Measurements from ENCODE around the gene TTYH3.
"Not testable (repeated sequence)": the region's sequence is repeated elsewhere in the genome, so short reads cannot be mapped to it uniquely, and the experiment has no call there.

Gene TTYH3

DNA sequence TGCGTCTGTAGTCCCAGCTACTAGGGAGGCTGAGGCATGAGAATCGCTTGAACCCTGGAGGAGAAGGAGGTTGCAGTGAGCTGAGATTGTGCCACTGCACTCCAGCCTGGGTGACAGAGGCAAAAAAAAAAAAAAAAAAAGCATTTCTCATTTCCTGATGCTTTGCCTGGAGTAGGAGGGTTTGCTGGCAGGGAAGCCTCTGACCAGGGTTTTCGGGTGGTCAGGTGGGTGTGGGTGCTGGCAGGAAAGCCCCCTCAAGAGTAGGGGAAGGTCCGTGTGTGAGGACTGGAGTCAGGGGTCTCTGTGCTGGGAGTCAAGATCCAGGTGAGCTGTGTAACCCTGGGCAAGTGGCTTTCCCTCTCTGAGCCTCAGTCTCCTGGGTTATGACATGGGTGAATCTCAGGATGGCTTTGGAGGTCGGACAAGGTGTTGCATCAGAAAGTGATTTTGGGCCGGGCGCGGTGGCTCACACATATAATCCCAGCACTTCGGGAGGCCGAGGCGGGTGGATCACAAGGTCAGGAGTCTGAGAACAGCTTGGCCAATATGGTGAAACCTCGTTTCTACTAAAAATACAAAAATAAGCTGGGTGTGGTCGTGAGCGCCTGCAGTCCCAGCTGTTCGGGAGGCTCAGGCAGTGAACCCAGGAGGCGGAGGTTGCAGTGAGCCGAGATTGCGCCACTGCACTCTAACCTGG lies 59.4 kb downstream of the TTYH3 start:
- no peak overlapping the region for H3K4me3 ChIP-seq (replicated peaks; ENCODE audit: low read depth, low read length)
- no peak for DNase-seq (ENCODE audit: extremely low read depth, insufficient read length)
- H3K27me3 ChIP-seq (replicated peaks; ENCODE audit: control insufficient read depth, insufficient read depth, low read length): no peaks in the 10 kb centered on the region; the same call in 1 of the 2 replicates
- TF ChIP-seq, protein P1, sequence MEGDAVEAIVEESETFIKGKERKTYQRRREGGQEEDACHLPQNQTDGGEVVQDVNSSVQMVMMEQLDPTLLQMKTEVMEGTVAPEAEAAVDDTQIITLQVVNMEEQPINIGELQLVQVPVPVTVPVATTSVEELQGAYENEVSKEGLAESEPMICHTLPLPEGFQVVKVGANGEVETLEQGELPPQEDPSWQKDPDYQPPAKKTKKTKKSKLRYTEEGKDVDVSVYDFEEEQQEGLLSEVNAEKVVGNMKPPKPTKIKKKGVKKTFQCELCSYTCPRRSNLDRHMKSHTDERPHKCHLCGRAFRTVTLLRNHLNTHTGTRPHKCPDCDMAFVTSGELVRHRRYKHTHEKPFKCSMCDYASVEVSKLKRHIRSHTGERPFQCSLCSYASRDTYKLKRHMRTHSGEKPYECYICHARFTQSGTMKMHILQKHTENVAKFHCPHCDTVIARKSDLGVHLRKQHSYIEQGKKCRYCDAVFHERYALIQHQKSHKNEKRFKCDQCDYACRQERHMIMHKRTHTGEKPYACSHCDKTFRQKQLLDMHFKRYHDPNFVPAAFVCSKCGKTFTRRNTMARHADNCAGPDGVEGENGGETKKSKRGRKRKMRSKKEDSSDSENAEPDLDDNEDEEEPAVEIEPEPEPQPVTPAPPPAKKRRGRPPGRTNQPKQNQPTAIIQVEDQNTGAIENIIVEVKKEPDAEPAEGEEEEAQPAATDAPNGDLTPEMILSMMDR (IDR thresholded peaks at IDR 0.05; ENCODE audit: insufficient read depth, low read length, poor library complexity, severe bottlenecking): no peak
- H3K36me3 ChIP-seq (ENCODE audit: control insufficient read depth, insufficient read depth, low read length): no peaks in the 10 kb centered on the region

DNA sequence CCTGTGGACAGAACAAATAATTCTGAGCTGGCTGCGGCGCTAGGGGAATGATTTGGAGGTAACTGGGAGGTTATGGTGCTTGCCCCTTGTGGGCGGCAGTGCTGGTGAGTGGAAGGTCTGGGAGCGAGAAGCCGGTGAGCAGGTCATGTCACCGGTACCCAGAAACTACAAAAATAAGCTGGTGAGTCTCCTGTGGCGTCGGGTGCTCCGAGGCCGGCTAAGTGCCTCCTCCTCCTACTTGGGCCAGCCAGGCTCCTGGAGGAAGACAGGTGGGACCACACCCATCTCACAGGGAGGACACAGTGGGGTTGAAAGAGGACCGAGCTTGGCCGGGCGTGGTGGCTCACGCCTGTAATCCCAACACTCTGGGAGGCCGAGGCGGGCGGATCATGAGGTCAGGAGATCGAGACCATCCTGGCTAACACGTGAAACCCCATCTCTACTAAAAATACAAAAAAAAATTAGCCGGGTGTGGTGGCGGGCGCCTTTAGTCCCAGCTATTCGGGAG lies 60.2 kb downstream of the TTYH3 start:
- not testable (repeated sequence) for DNase-seq (ENCODE audit: extremely low read depth, insufficient read length); H3K36me3 ChIP-seq (ENCODE audit: control insufficient read depth, insufficient read depth, low read length); H3K27me3 ChIP-seq (replicated peaks; ENCODE audit: control insufficient read depth, insufficient read depth, low read length); H3K4me3 ChIP-seq (replicated peaks; ENCODE audit: low read depth, low read length)

DNA sequence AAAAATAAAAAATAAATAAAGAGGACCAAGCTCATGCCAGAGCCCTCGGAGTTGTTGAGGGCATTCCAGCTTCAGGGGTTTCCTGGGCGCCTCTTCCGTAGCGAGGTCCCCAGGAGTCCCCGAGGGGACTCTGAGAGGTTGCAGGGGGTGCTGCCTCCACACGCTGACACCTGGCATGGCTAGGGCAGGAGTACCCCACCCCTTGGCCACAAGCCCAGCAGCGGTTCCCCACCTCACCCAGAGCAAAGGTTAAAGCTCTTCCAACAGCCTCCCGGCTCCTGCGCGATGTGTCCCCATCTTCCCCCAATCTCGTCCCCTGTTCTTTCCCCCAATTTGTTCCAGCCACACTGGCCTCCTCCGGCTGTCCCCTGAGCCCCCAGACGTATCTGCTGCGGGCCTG lies 60.8 kb downstream of the TTYH3 start:
- TF ChIP-seq, protein P1 (IDR thresholded peaks at IDR 0.05; ENCODE audit: insufficient read depth, low read length, poor library complexity, severe bottlenecking): no peak
- Histone ChIP-seq H3K27me3 (replicated peaks; ENCODE audit: control insufficient read depth, insufficient read depth, low read length) (no peaks in the 10 kb centered on the region; the same call in 1 of the 2 replicates), H3K4me3 (replicated peaks; ENCODE audit: low read depth, low read length) (no peak overlapping the region), H3K36me3 (ENCODE audit: control insufficient read depth, insufficient read depth, low read length) (no peaks in the 10 kb centered on the region)
- DNase-seq (ENCODE audit: extremely low read depth, insufficient read length): no peak

DNA sequence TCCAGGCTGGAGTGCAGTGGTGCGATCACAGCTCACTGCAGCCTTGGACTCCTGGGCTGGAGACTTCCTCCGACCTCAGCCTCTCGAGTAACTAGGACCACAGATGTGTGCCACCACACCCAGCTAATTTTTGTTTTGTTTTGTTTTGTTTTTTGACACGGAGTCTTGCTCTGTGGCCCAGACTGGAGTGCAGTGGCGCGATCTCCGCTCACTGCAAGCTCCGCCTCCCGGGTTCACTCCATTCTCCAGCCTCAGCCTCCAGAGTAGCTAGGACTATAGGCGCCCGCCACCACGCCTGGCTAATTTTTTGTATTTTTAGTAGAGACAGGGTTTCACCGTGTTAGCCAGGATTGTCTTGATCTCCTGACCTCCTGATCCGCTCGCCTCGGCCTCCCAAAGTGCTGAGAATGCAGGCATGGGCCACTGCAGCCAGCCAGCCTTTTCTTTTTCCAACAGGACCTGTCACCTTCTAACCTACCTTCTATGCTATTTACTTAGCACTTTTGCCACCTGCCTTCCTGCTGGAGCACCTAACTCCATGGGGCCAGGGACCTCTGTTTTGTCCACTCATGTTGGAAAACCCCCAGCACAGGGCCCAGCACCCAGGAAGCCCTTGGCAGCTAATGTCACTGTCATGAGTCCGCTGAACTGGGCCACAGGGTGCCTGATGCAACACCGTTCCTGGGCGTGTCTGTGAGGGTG lies 61.8 kb downstream of the TTYH3 start:
- DNase-seq (ENCODE audit: extremely low read depth, insufficient read length); H3K4me3 ChIP-seq (replicated peaks; ENCODE audit: low read depth, low read length); H3K27me3 ChIP-seq (replicated peaks; ENCODE audit: control insufficient read depth, insufficient read depth, low read length); H3K36me3 ChIP-seq (ENCODE audit: control insufficient read depth, insufficient read depth, low read length): not testable (repeated sequence)

DNA sequence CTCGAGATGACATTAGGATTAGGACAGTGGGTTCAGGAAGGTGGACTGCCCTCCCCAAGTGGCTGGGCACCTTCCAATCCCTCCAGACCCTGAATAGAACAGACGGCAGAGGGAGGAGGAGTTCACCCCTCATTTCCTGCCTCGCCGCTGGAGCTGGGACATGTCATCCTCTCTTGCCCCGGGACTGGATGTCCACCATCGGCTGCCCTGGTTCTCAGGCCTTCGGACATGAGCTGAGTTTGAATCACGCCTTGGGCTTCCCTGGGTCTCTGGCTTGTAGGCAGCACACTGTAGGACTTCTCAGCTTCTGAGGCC lies 62.3 kb downstream of the TTYH3 start:
- H3K4me3 ChIP-seq (replicated peaks; ENCODE audit: low read depth, low read length); DNase-seq (ENCODE audit: extremely low read depth, insufficient read length); H3K36me3 ChIP-seq (ENCODE audit: control insufficient read depth, insufficient read depth, low read length); H3K27me3 ChIP-seq (replicated peaks; ENCODE audit: control insufficient read depth, insufficient read depth, low read length): not testable (repeated sequence)

DNA sequence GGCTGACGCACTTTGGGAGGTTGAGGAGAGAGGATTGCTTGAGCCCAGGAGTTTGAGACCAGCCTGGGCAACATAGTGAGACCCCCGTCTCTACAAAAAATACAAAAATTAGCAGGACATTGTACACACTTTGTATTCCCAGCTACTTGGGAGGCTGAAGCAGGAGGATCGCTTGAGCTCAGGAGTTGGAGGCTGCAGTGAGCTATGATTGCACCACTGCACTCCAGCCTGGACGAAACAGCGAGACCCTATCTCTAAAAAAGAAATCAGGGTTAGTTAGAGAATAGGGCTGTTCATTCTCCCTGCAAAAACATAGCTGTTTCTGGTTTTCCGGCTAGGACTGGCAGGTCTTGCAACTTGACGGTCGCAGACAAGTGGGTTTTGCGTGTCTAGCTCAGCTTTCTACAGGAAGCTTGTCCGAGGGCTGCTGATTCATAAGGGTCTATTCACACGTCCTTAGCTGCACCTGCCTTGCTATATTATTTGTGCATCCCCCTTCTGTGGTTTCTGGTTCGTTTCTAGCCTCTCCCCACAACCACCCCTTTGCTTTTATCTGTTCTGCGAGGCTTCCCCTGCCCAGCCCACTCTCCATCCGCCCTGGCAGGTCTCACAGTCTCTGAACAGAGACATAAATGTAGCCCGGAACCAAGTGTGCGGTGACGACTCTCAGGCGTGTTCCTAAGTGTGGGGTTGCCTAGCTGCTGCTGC lies 66.9 kb downstream of the TTYH3 start:
- H3K36me3 ChIP-seq (ENCODE audit: control insufficient read depth, insufficient read depth, low read length): no peaks in the 10 kb centered on the region
- H3K4me3 ChIP-seq (replicated peaks; ENCODE audit: low read depth, low read length): no peak overlapping the region; the same call in 1 of the 2 replicates
- H3K27me3 ChIP-seq (replicated peaks; ENCODE audit: control insufficient read depth, insufficient read depth, low read length): no peaks in the 10 kb centered on the region
- DNase-seq (ENCODE audit: extremely low read depth, insufficient read length): peak; percentile 87
- TF ChIP-seq, protein P1 (IDR thresholded peaks at IDR 0.05; ENCODE audit: insufficient read depth, low read length, poor library complexity, severe bottlenecking): no peak

DNA sequence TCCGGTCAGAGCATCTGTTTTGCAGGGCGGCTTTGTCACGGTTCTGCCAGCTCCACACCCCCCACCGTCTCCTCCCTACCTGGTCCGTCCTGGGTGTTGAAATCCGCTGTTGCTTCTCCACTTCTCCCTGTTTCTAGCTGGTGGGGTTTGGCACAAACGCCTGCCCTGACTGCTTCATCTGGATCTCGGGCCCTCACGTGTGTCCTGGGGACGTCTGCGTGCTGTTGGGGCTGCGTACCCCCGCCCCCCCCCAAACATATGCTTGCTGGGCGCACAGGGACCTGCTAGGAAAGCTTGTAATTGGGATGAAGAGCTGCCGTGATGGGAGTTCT lies 67.5 kb downstream of the TTYH3 start:
- no peak overlapping the region; the same call in 1 of the 2 replicates for H3K4me3 ChIP-seq (replicated peaks; ENCODE audit: low read depth, low read length)
- H3K27me3 ChIP-seq (replicated peaks; ENCODE audit: control insufficient read depth, insufficient read depth, low read length): no peaks in the 10 kb centered on the region
- H3K36me3 ChIP-seq (ENCODE audit: control insufficient read depth, insufficient read depth, low read length): no peaks in the 10 kb centered on the region
- no peak for DNase-seq (ENCODE audit: extremely low read depth, insufficient read length)
- TF ChIP-seq, protein P1 (IDR thresholded peaks at IDR 0.05; ENCODE audit: insufficient read depth, low read length, poor library complexity, severe bottlenecking): no peak

Measured in GM06990 (cell line).